Natural killer cell (primary cell): ENCODE data around the gene PEX14. TPM values are rescaled to one million over a fixed set of nuclear protein-coding genes. Genes with fewer than 3 reads are reported as not detected.

Experiments used
- ATAC-seq, 3 donors: fragments of 150-1000 bp in 2 of 3; fragments of 200-7000 bp in 1 of 3; cut with Tn5 transposase; 1 replicate in 1 of 3; 2 replicates in 2 of 3; pipeline ENCODE4 v1.10.0; 2021; ENCODE audit warnings: mild to moderate bottlenecking in 2 of 3, moderate library complexity in 2 of 3
- DNase-seq, 2 donors: peaks; one replicate each; pipeline versions ENCODE4 v3.0.0 to v3.0.0-alpha.2; 2013 to 2021; ENCODE audit warnings: mixed read lengths in 1 of 2
- H3K27ac ChIP-seq: one replicate; pipeline ENCODE4 v1.5.1; 2013; ENCODE audit warnings: mild to moderate bottlenecking, low read length
- H3K27me3 ChIP-seq: one replicate; pipeline ENCODE4 v1.6.1; 2013; ENCODE audit warnings: low read length; ENCODE audit not compliant: control insufficient read depth, insufficient read depth
- H3K36me3 ChIP-seq: one replicate; pipeline ENCODE4 v1.6.1; 2013; ENCODE audit warnings: low read length; ENCODE audit not compliant: control insufficient read depth, insufficient read depth
- H3K4me1 ChIP-seq: one replicate; pipeline ENCODE4 v1.6.1; 2013; ENCODE audit warnings: low read length; ENCODE audit not compliant: control insufficient read depth, insufficient read depth
- H3K4me3 ChIP-seq: one replicate; pipeline ENCODE4 v1.5.1; 2013; ENCODE audit warnings: low read length
- H3K9me3 ChIP-seq: one replicate; pipeline ENCODE4 v1.6.1; 2013; ENCODE audit warnings: low read length; ENCODE audit not compliant: control insufficient read depth, insufficient read depth
- H3K27ac Mint-ChIP-seq, 2 donors: one replicate each; pipeline ENCODE4 v1.8.0; 2022; ENCODE audit warnings: mild to moderate bottlenecking in 2 of 2, mixed read lengths in 2 of 2, moderate library complexity in 1 of 2
- H3K27me3 Mint-ChIP-seq, 2 donors: one replicate each; pipeline ENCODE4 v1.8.0; 2022; ENCODE audit warnings: low read depth in 2 of 2, mixed read lengths in 2 of 2
- H3K36me3 Mint-ChIP-seq: one replicate; pipeline ENCODE4 v1.8.0; 2022; ENCODE audit warnings: mixed read lengths
- H3K4me1 Mint-ChIP-seq, 2 donors: one replicate each; pipeline ENCODE4 v1.8.0; 2022; ENCODE audit warnings: mixed read lengths in 2 of 2
- H3K4me3 Mint-ChIP-seq: one replicate; pipeline ENCODE4 v1.8.0; 2022; ENCODE audit warnings: mild to moderate bottlenecking, moderate library complexity, mixed read lengths
- H3K9me3 Mint-ChIP-seq, 2 donors: one replicate each; pipeline ENCODE4 v1.8.0; 2022; ENCODE audit warnings: mixed read lengths in 2 of 2
- CTCF ChIP-seq: fragments of 200-600 bp; IDR thresholded peaks from one replicate; pipeline ENCODE4 v1.8.0; 2022; ENCODE audit warnings: antibody characterized with exemption
- WGBS: methylation state at CpG from one replicate; pipeline ENCODE4 v1.1.7; 2013; ENCODE audit warnings: missing lambda C conversion rate; ENCODE audit not compliant: insufficient coverage; 5-methylcytosine and 5-hydroxymethylcytosine counted together
- intact Hi-C: fragments of 100-400 bp; cut with micrococcal nuclease; formaldehyde crosslinking; loops from one replicate; pipeline ENCODE4 v1.14.2; 2022
- total RNA-seq, 4 donors: library from RNA; stranded (reverse); fragments of 120-200 nt in 1 of 4; gene quantifications; one replicate each; pipeline versions ENCODE4 v1.2.3 to v1.2.4, GENCODE V29; 2013 to 2022

Gene PEX14
- total RNA-seq, 3 donors from 2014 or later (not counting 1 experiment from before 2014, with no cell fraction given), result 21.4 to 27.3 (median 24.1) TPM

DNA sequence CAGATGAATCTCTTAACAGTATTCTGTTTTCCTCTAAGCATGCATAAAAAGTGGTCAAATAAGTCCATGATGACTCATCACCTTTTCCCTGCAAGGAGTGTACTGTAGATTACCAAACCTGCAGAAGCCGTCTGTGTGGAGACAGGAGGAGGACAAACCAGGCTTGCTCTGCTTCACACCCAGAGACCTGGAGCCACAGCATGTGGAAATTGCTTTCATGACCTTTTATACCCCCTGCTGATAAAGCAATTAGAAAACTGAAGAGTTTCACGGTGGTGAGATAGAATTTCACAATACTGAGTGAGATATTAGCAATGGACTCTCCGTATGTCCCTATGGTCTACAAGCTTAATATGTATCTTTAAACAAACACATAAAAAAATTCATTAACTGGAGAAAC, 15.6 kb upstream of the PEX14 start:
- no peaks in the 10 kb centered on the region for H3K27me3 Mint-ChIP-seq
- intact Hi-C loops, result no loop called here
- 93% methylated on average over 3 of the region's 3 CpGs for WGBS
- no peak for TF ChIP-seq CTCF
- ATAC-seq (no peak), DNase-seq (no peak)
- no peaks in the 10 kb centered on the region for H3K36me3 Mint-ChIP-seq
- no peaks in the 10 kb centered on the region for H3K9me3 Mint-ChIP-seq
- peaks cover 23% of the 10 kb centered on the region for H3K36me3 ChIP-seq
- H3K9me3 ChIP-seq, result peaks cover 5% of the 10 kb centered on the region
- H3K27ac Mint-ChIP-seq, result no peak overlapping the region
- no peaks in the 10 kb centered on the region for H3K4me1 Mint-ChIP-seq
- H3K27ac ChIP-seq, result no peak overlapping the region
- no peaks in the 10 kb centered on the region for H3K4me1 ChIP-seq
- no peak overlapping the region for H3K4me3 ChIP-seq
- H3K27me3 ChIP-seq, result no peaks in the 10 kb centered on the region
- H3K4me3 Mint-ChIP-seq, result no peak overlapping the region

- H3K27me3 Mint-ChIP-seq, result no peaks in the 10 kb centered on the region
- Histone ChIP-seq H3K36me3 (peaks cover 38% of the 10 kb centered on the region), H3K27ac (no peak overlapping the region), H3K4me1 (peaks cover 10% of the 10 kb centered on the region), H3K27me3 (no peaks in the 10 kb centered on the region), H3K9me3 (no peaks in the 10 kb centered on the region), H3K4me3 (no peak overlapping the region)
- intact Hi-C loops, result no loop called here
- H3K36me3 Mint-ChIP-seq, result peaks cover 7% of the 10 kb centered on the region
- no peaks in the 10 kb centered on the region for H3K9me3 Mint-ChIP-seq
- no peak for TF ChIP-seq CTCF
- H3K27ac Mint-ChIP-seq, result no peak overlapping the region
- no peak overlapping the region for H3K4me3 Mint-ChIP-seq
- 100% methylated on average over 2 of the region's 2 CpGs for WGBS
- no peak for ATAC-seq
- DNase-seq, result no peak
- peaks cover 8 to 17% of the 10 kb centered on the region in 2 donors for H3K4me1 Mint-ChIP-seq
Observed at GRCh38 chr1:10467078-10467477, 7.7 kb upstream of the PEX14 start.

DNA sequence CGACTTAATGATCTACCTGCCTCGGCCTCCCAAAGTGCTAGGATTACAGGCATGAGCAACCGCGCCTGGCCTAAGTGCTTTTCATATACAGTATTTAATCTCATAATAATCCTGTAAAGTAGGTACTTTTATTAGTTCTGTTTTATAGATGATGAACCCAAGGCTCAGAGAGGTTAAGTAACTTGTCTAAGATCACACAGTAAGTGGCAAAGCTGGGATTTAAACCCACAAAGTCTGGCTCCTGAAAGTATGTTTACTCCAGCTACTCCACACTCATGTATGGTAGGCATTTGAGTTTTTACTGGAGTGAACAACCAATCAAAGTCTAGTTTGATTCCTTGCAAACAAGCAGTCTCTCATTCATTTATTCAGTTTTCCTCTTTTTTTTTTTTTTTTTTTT, 4.7 kb upstream of the PEX14 start:
- Histone ChIP-seq H3K4me1 (peaks cover 26% of the 10 kb centered on the region), H3K27ac (no peak overlapping the region), H3K27me3 (no peaks in the 10 kb centered on the region), H3K9me3 (no peaks in the 10 kb centered on the region), H3K4me3 (no peak overlapping the region), H3K36me3 (peaks cover 17% of the 10 kb centered on the region)
- TF ChIP-seq CTCF, result no peak
- no peak overlapping the region for H3K4me3 Mint-ChIP-seq
- H3K27ac Mint-ChIP-seq, result no peak overlapping the region
- H3K36me3 Mint-ChIP-seq, result peaks cover 7% of the 10 kb centered on the region
- no peaks in the 10 kb centered on the region for H3K9me3 Mint-ChIP-seq
- peaks cover 26 to 38% of the 10 kb centered on the region in 2 donors for H3K4me1 Mint-ChIP-seq
- intact Hi-C loops, result loop anchor here (5.0 kb wide), 1 partner anchor 38 kb away; the partner anchor contains the start of gene CENPS
- no peak for ATAC-seq
- WGBS, result 100% methylated on average over 2 of the region's 4 CpGs
- DNase-seq, result no peak
- H3K27me3 Mint-ChIP-seq, result no peaks in the 10 kb centered on the region
